HL-60 (cell line): ENCODE data around the gene CPXM1.

Source experiments
- DNase-seq, 2 experiments: peaks; one replicate each; pipeline ENCODE4 v3.0.0-alpha.2; 2010 to 2020; ENCODE audit warnings: low read depth in 1 of 2, low spot score in 1 of 2
- H3K27ac ChIP-seq: fragments of 250-450 bp; sonication (Bioruptor Pico); replicated peaks from 2 replicates; pipeline ENCODE4 v1.5.1; 2020; ENCODE audit warnings: mild to moderate bottlenecking, moderate library complexity
- H3K27me3 ChIP-seq: fragments of 250-450 bp; sonication (Bioruptor Pico); 2 replicates; pipeline ENCODE4 v1.5.1; 2021; ENCODE audit warnings: mild to moderate bottlenecking, moderate library complexity; ENCODE audit not compliant: insufficient read depth, poor library complexity, severe bottlenecking
- H3K4me3 ChIP-seq: replicated peaks from 2 replicates; pipeline ENCODE4 v1.5.1; 2011; ENCODE audit warnings: mild to moderate bottlenecking, control low read depth, low read length; ENCODE audit not compliant: insufficient read depth
- GABPA ChIP-seq: IDR thresholded peaks from 2 replicates; pipeline ENCODE4 v1.6.1; 2012; ENCODE audit warnings: low read depth
- POLR2AphosphoS5 ChIP-seq: IDR thresholded peaks from 2 replicates; pipeline ENCODE4 v1.6.1; 2012; ENCODE audit warnings: low read depth
- SPI1 ChIP-seq: IDR thresholded peaks from 2 replicates; pipeline ENCODE4 v1.6.1; 2012; ENCODE audit warnings: low read depth, mild to moderate bottlenecking, borderline replicate concordance
- TF ChIP-seq, protein P1 (sequence below): IDR thresholded peaks from one replicate; pipeline ENCODE4 v1.5.1; 2011; ENCODE audit warnings: low read length, control low read depth, inconsistent platforms; ENCODE audit not compliant: insufficient read depth
- TF ChIP-seq, protein P2 (sequence below): IDR thresholded peaks from 2 replicates; pipeline ENCODE4 v1.6.1; 2012; ENCODE audit warnings: low read depth; ENCODE audit not compliant: insufficient replicate concordance

CPXM1 gene

DNA sequence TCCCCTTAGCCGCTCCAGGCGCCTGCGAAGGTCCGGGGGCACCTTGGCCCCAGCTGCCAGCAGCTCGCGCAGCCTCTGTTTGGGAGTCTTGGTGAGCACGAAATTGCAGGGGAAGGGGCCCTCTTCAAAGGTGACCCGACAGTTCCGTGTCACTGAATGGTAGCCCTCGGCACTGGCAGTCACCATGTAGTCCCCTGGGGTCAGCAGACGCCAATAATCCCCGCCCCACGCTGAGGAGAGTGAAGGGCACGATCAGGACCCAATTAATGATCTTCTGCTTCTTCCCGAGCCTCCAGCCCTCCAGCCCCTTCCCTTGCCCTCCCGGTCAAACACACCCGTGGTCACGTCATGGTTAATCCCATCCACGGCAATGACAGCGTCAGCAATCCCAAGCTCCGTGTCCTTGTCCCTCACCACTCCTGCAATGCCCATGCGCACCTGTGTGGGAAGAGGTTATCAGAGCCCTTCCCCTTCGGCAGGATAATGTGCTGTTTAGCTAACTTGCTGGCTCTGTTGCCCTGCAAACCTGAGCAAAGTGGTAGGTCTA, 6.2 kb downstream of the CPXM1 start:
- TF ChIP-seq POLR2AphosphoS5 (no peak), SPI1 (no peak), GABPA (no peak)
- TF ChIP-seq, protein P1, sequence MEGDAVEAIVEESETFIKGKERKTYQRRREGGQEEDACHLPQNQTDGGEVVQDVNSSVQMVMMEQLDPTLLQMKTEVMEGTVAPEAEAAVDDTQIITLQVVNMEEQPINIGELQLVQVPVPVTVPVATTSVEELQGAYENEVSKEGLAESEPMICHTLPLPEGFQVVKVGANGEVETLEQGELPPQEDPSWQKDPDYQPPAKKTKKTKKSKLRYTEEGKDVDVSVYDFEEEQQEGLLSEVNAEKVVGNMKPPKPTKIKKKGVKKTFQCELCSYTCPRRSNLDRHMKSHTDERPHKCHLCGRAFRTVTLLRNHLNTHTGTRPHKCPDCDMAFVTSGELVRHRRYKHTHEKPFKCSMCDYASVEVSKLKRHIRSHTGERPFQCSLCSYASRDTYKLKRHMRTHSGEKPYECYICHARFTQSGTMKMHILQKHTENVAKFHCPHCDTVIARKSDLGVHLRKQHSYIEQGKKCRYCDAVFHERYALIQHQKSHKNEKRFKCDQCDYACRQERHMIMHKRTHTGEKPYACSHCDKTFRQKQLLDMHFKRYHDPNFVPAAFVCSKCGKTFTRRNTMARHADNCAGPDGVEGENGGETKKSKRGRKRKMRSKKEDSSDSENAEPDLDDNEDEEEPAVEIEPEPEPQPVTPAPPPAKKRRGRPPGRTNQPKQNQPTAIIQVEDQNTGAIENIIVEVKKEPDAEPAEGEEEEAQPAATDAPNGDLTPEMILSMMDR = no peak
- TF ChIP-seq, protein P2, sequence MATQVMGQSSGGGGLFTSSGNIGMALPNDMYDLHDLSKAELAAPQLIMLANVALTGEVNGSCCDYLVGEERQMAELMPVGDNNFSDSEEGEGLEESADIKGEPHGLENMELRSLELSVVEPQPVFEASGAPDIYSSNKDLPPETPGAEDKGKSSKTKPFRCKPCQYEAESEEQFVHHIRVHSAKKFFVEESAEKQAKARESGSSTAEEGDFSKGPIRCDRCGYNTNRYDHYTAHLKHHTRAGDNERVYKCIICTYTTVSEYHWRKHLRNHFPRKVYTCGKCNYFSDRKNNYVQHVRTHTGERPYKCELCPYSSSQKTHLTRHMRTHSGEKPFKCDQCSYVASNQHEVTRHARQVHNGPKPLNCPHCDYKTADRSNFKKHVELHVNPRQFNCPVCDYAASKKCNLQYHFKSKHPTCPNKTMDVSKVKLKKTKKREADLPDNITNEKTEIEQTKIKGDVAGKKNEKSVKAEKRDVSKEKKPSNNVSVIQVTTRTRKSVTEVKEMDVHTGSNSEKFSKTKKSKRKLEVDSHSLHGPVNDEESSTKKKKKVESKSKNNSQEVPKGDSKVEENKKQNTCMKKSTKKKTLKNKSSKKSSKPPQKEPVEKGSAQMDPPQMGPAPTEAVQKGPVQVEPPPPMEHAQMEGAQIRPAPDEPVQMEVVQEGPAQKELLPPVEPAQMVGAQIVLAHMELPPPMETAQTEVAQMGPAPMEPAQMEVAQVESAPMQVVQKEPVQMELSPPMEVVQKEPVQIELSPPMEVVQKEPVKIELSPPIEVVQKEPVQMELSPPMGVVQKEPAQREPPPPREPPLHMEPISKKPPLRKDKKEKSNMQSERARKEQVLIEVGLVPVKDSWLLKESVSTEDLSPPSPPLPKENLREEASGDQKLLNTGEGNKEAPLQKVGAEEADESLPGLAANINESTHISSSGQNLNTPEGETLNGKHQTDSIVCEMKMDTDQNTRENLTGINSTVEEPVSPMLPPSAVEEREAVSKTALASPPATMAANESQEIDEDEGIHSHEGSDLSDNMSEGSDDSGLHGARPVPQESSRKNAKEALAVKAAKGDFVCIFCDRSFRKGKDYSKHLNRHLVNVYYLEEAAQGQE = no peak
- H3K27me3 ChIP-seq = peaks cover 10% of the 10 kb centered on the region
- no peak overlapping the region for H3K27ac ChIP-seq
- DNase-seq = no peak
- no peak overlapping the region for H3K4me3 ChIP-seq

DNA sequence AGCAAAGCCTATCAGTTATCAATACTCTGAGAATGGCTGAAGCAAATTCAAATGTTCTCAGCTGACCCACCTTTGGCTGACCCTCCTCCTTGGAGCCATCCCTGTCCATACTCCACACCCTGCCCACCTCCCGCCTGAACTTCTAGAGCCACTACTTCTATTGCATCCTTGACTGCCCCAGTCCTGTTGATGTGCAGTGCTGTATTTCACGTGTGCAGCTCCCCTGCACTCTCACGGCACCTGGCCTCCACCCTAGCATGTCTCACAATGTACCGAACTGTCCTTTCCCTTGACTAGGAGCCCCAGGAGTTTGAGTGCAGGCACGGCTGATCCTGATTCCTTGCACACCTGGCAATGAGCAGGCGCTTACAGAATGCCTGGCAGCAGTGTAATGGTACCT, 7.0 kb downstream of the CPXM1 start:
- H3K27me3 ChIP-seq = peaks cover 4% of the 10 kb centered on the region
- TF ChIP-seq GABPA = no peak
- TF ChIP-seq, protein P1 = no peak
- TF ChIP-seq, protein P2 = no peak
- TF ChIP-seq SPI1 = no peak
- no peak for TF ChIP-seq POLR2AphosphoS5
- H3K27ac ChIP-seq = no peak overlapping the region

DNA sequence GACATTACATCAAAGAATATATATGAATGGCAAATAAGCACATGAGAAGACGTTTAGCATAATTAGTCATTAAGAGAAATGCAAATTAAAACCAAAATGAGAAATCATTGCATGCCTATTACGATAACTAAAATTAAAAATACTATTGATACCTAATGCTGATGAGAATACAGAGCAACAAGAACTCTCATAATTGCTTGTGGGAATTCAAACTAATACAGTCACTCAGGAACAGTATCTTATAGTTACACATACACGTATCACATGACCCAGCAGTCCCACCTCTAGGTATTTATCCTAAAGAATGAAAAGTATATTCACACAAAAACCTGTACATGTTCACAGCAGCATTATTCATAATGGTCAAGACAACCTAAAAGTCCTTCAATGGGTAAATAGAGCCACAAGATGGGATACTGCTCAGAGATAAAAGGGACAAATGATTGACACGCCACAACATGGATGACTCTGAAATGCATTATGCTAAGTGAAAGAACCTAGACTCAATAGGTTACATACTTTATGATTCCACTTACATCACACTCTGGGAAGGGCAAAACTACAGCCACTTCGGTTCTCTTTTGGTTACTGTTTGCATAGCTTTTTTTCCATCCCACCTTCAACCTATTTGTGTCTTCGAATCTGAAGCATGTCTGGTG, 16.4 kb downstream of the CPXM1 start:
- Histone ChIP-seq H3K27ac (no peak overlapping the region), H3K4me3 (no peak overlapping the region), H3K27me3 (peaks cover 2% of the 10 kb centered on the region)
- TF ChIP-seq, protein P2 = no peak
- TF ChIP-seq, protein P1 = no peak
- TF ChIP-seq GABPA (no peak), SPI1 (no peak), POLR2AphosphoS5 (no peak)
- no peak for DNase-seq

More for the DNA sequence above, 7.0 kb downstream of the CPXM1 start:
- no peak overlapping the region for H3K4me3 ChIP-seq
- DNase-seq = no peak
